IgD-negative memory B cell (primary cell): Measurements from ENCODE around the gene FHAD1. TPM values are rescaled to one million over a fixed set of nuclear protein-coding genes. Genes with fewer than 3 reads are reported as not detected.
A peak's percentile ranks its signal among the peaks of the same experiment; 100 is the strongest.

Experiments
- H3K27ac Mint-ChIP-seq, 3 donors: one replicate each; pipeline ENCODE4 v1.8.0; 2020 to 2022; ENCODE audit warnings: mild to moderate bottlenecking in 3 of 3, mixed read lengths in 3 of 3, moderate library complexity in 1 of 3
- H3K27me3 Mint-ChIP-seq: one replicate; pipeline ENCODE4 v1.8.0; 2021; ENCODE audit warnings: mixed read lengths
- H3K36me3 Mint-ChIP-seq: one replicate; pipeline ENCODE4 v1.8.0; 2020; ENCODE audit warnings: mild to moderate bottlenecking, mixed read lengths
- H3K4me1 Mint-ChIP-seq, 3 donors: one replicate each; pipeline ENCODE4 v1.8.0; 2020 to 2022; ENCODE audit warnings: mixed read lengths in 3 of 3, mild to moderate bottlenecking in 1 of 3
- H3K4me3 Mint-ChIP-seq, 4 donors: one replicate each; pipeline ENCODE4 v1.8.0; 2020 to 2022; ENCODE audit warnings: mild to moderate bottlenecking in 4 of 4, mixed read lengths in 4 of 4, moderate library complexity in 3 of 4
- H3K9me3 Mint-ChIP-seq, 3 donors: one replicate each; pipeline ENCODE4 v1.8.0; 2020 to 2021; ENCODE audit warnings: mixed read lengths in 3 of 3, mild to moderate bottlenecking in 1 of 3
- polyA plus RNA-seq: library from polyadenylated mRNA; unstranded; fragments of 300-500 nt; fragmentation: Illumina TruSeq; gene quantifications from one replicate; pipeline ENCODE4 v1.2.3, GENCODE V29; 2021

The FHAD1 gene
- polyA plus RNA-seq, 1 donor from 2014 or later: not detected

DNA sequence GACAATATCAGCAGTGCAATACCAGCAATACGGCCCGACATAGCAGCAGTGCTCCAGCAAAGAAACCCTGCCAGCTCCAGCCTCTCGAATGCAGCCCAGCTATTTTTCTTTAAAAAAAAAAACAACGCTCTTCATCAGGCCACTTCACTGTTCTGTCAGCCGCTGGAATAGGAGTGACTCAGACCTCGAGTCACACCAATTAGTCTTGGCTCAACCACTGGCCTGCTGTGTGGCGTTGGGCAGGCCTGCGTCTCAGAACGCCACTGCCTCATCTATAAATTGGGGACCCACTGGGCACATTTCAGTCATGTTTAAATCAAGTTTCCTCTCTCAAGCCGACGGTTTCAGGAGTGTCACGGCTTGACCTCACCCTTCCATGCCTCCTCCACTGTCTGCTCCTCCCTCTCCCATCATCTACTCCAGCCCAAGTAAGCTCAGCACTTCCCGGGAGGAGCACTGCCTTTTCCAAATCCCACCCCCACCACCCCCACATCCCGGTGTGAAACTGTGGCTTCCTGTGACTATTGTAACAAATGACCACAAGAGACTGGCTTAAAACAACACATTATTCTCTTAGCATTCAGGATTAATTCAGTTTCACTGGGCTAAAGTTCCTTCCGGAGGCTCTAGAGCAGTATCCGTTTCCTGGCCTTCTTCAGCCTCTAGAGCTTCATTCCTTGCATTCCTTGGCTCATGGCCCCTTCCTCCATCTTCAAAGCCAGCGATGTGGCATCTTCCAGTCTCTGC lies 90.8 kb downstream of the FHAD1 start:
- Mint-ChIP-seq H3K4me1 (peaks cover 0 to 6% (median 3%) of the 10 kb centered on the region in 3 donors), H3K9me3 (peaks cover 0 to 2% (median 0%) of the 10 kb centered on the region in 3 donors), H3K27me3 (peaks cover 12% of the 10 kb centered on the region), H3K4me3 (no peak overlapping the region), H3K36me3 (no peaks in the 10 kb centered on the region), H3K27ac (no peak overlapping the region)

- Mint-ChIP-seq H3K36me3 (no peaks in the 10 kb centered on the region), H3K27ac (no peak overlapping the region), H3K27me3 (peaks cover 21% of the 10 kb centered on the region), H3K4me1 (peaks cover 0 to 7% (median 3%) of the 10 kb centered on the region in 3 donors), H3K9me3 (peaks cover 0 to 2% (median 0%) of the 10 kb centered on the region in 3 donors), H3K4me3 (no peak overlapping the region)
Observed at GRCh38 chr1:15339570-15339969, 92.5 kb downstream of the FHAD1 start.

GRCh38 chr1:15341228-15341627 lies 94.2 kb downstream of the FHAD1 start:
- peaks cover 8 to 15% (median 10%) of the 10 kb centered on the region in 3 donors for H3K4me1 Mint-ChIP-seq
- no peak overlapping the region for H3K4me3 Mint-ChIP-seq
- no peaks in the 10 kb centered on the region for H3K36me3 Mint-ChIP-seq
- H3K27ac Mint-ChIP-seq: no peak overlapping the region
- peaks cover 0 to 2% (median 0%) of the 10 kb centered on the region in 3 donors for H3K9me3 Mint-ChIP-seq
- H3K27me3 Mint-ChIP-seq: peaks cover 35% of the 10 kb centered on the region

- Mint-ChIP-seq H3K36me3 (no peaks in the 10 kb centered on the region), H3K9me3 (peaks cover 0 to 2% (median 0%) of the 10 kb centered on the region in 3 donors), H3K4me1 (peaks cover 8 to 15% (median 10%) of the 10 kb centered on the region in 3 donors), H3K27ac (no peak overlapping the region), H3K27me3 (peaks cover 31% of the 10 kb centered on the region), H3K4me3 (no peak overlapping the region)
Observed at GRCh38 chr1:15341634-15342407, 94.8 kb downstream of the FHAD1 start.

DNA sequence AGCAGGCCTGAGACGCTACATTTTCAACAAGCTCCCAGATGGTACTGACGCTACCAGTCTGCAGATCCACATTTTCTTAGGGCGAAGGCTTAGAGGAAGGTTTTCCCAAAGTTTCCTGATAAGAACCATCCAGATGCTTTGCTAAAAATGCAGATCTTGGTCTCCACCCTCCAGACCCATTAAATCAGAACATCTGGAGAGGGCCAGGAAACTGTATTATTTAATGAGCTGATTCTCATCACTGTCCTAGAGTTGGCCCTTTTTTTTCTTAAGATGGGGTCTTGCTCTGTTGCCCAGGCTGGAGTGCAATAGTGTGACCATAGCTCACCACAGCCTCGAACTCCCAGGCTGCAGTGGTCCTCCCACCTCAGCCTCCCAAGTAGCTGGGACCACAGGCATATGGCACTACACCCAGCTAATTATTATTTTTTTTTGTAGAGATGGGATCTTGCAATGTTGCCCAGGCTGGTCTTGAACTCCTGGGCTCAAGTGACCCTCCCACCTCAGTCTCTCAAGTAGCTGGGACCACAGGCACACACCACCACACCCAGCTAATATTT lies 95.5 kb downstream of the FHAD1 start:
- Mint-ChIP-seq H3K27ac (no peak overlapping the region), H3K9me3 (peaks cover 0 to 2% (median 0%) of the 10 kb centered on the region in 3 donors), H3K36me3 (no peaks in the 10 kb centered on the region), H3K27me3 (peaks cover 31% of the 10 kb centered on the region), H3K4me1 (peaks cover 8 to 15% (median 10%) of the 10 kb centered on the region in 3 donors), H3K4me3 (no peak overlapping the region)

- H3K27me3 Mint-ChIP-seq: peaks cover 30% of the 10 kb centered on the region
Observed at GRCh38 chr1:15343099-15343498, 96.1 kb downstream of the FHAD1 start.

DNA sequence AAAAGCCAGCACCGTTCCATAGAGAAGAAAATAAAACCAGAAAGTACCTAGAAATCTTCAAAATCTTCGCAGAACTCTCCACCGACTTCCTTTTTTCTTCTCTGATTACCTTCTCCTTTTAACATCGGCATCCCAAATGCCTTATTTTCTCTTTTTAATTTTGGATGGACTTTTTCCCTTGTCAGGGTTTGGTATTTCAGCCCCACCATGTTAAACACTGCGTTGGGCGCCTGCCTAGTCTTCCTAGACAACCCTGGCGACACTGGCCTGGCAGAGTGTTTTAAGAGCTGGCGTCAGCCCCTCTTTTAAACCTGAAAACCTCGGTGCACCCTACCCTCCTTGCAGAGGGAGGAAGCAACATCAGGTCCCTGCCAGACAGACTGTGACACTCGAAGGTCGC lies 96.7 kb downstream of the FHAD1 start:
- no peak overlapping the region for H3K4me3 Mint-ChIP-seq
- peaks cover 25% of the 10 kb centered on the region for H3K27me3 Mint-ChIP-seq
- no peaks in the 10 kb centered on the region for H3K9me3 Mint-ChIP-seq
- H3K36me3 Mint-ChIP-seq: no peaks in the 10 kb centered on the region
- no peak overlapping the region for H3K27ac Mint-ChIP-seq
- peaks cover 8 to 15% (median 10%) of the 10 kb centered on the region in 3 donors for H3K4me1 Mint-ChIP-seq

More at GRCh38 chr1:15343099-15343498, 96.1 kb downstream of the FHAD1 start:
- no peak overlapping the region for H3K4me3 Mint-ChIP-seq
- no peak overlapping the region for H3K27ac Mint-ChIP-seq
- H3K36me3 Mint-ChIP-seq: no peaks in the 10 kb centered on the region
- peaks cover 8 to 15% (median 10%) of the 10 kb centered on the region in 3 donors for H3K4me1 Mint-ChIP-seq
- peaks cover 0 to 2% (median 0%) of the 10 kb centered on the region in 3 donors for H3K9me3 Mint-ChIP-seq

DNA sequence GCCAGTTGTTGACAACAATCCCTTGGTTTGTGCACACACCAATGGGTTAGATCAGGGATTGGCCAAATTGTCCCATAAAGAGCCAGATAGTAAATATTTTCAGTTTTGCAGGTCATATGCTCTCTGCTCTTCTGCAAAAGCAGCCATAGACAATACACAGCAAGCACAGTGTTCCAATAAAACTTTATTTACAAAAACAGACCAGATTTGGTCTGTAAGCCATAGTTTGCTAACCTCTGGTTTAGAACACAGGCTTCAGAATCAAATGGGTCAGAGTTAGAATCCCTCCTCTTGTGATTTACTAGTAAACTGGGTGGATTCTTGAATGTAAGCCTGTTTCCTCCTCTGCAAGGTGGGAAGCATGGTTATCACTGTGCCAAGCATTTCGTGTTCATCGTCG lies 97.4 kb downstream of the FHAD1 start:
- H3K9me3 Mint-ChIP-seq: no peaks in the 10 kb centered on the region
- H3K4me1 Mint-ChIP-seq: peaks cover 8 to 15% (median 10%) of the 10 kb centered on the region in 3 donors
- H3K4me3 Mint-ChIP-seq: no peak overlapping the region
- H3K27ac Mint-ChIP-seq: no peak overlapping the region
- H3K36me3 Mint-ChIP-seq: no peaks in the 10 kb centered on the region
- H3K27me3 Mint-ChIP-seq: peaks cover 27% of the 10 kb centered on the region

DNA sequence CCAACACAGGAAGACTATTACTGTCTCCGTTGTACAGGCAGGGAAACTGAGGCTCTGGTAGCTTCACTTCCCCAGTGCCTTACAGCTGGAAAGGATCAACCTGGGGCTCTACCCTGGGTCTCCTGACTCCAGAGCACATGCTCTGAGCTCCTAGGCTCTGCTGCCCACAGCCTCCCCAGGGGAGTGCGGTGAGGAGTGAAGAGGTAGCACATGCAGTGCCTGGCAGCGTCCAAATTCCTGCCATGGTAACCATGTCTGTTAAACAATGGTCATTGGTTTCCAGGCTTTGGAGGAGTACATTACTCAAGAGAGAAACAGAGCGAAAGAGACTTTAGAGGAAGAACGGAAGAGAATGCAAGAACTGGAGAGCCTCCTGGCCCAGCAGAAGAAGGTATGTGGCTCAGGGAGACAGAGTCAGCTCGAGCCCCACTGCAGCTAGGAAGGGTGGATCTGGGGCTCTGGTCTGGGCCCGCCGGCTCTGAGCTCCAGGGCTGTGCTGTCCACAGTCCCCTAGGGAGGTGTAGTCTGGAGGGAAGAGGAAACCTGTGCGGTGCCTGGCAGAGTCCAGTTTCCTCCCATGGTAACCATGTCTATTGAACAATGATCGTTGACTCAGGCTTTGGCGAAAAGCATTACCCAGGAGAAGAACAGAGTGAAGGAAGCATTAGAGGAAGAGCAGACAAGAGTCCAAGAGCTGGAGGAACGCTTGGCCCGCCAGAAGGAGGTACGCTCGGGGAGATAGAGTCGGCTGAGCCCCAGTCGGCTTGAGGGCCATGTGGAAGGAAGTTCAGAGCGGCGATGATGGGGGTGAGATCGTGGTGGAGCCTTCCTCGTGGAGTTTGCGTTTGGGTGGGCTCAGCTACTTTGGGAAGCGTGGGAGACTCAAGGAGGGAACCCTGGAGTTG lies 98.0 kb downstream of the FHAD1 start:
- Mint-ChIP-seq H3K4me3 (peak overlapping the region in 2 of 4 donors; percentile 15 to 63), H3K36me3 (no peaks in the 10 kb centered on the region), H3K27me3 (peaks cover 31% of the 10 kb centered on the region), H3K9me3 (no peaks in the 10 kb centered on the region), H3K4me1 (peaks cover 8 to 15% (median 10%) of the 10 kb centered on the region in 3 donors), H3K27ac (no peak overlapping the region)

GRCh38 chr1:15345705-15346345 lies 98.8 kb downstream of the FHAD1 start:
- Mint-ChIP-seq H3K4me1 (peaks cover 5 to 11% (median 10%) of the 10 kb centered on the region in 3 donors), H3K27ac (peak overlapping the region in 2 of 3 donors; percentile 36 to 69)

DNA sequence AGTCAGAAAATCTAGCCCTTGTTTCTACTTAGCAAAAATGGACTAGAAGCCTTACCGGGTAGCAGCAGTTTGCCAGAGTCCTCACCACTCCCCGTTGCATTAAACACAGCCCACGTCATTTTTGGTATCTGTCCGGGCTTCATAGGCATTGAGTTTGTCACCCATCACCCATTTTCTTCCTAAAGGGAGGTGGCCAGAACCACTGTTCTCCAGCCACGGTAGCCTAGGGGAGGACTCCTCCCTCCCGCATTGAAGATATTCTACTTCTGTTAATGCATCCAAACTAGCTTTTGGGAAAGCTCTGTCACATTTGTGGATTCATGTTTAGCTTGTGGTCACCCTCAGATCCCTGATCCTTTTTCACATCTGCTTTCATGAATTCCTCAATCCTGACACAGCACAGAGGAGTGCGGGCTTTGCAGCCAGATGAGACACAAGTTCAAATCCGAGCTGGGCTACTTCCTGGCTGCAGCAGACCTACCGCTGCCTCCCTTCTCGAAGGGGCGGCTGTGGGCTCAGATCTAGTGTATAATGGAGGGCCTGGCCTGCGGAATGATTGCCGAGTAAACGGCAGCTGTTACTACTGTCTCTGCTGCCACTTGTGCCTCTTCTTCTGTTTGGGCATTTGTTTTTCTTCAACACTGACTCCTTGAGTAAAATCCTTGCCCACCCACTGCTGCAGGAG lies 99.5 kb downstream of the FHAD1 start:
- Mint-ChIP-seq H3K27ac (peak overlapping the region in 2 of 3 donors; percentile 64 to 69), H3K27me3 (peaks cover 35% of the 10 kb centered on the region), H3K4me1 (peaks cover 6 to 11% (median 10%) of the 10 kb centered on the region in 3 donors), H3K36me3 (no peaks in the 10 kb centered on the region), H3K9me3 (no peaks in the 10 kb centered on the region), H3K4me3 (no peak overlapping the region)

More at GRCh38 chr1:15345705-15346345, 98.8 kb downstream of the FHAD1 start:
- Mint-ChIP-seq H3K36me3 (no peaks in the 10 kb centered on the region), H3K9me3 (no peaks in the 10 kb centered on the region), H3K4me3 (peak overlapping the region in 1 of 4 donors; percentile 63), H3K27me3 (peaks cover 32% of the 10 kb centered on the region)

- Mint-ChIP-seq H3K27me3 (peaks cover 37% of the 10 kb centered on the region), H3K27ac (no peak overlapping the region), H3K4me3 (no peak overlapping the region)
Observed at GRCh38 chr1:15347182-15347581, 100.2 kb downstream of the FHAD1 start.

DNA sequence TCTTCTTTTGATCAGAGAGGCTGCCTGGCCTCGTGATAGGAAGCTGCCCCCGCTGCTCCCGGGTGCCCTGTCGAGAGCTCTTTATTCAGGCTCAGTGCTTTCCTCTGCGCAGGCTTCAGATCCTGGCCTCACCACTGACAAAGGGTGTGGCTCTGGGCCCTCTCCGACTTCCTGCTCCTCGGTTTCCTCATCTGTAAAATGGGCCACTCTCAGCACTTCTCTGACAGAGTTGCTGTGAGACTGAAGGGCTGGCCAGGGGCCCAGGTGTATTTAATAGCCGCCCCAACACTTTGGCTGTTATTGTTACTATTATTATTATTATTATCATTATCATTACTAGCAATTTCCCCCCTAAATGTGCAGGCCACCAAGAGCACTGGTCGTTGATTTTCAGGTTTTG lies 101.6 kb downstream of the FHAD1 start:
- peaks cover 7 to 10% (median 10%) of the 10 kb centered on the region in 3 donors for H3K4me1 Mint-ChIP-seq
- H3K27me3 Mint-ChIP-seq: peaks cover 35% of the 10 kb centered on the region
- H3K27ac Mint-ChIP-seq: no peak overlapping the region
- no peaks in the 10 kb centered on the region for H3K9me3 Mint-ChIP-seq
- H3K36me3 Mint-ChIP-seq: no peaks in the 10 kb centered on the region
- H3K4me3 Mint-ChIP-seq: no peak overlapping the region

More at GRCh38 chr1:15347182-15347581, 100.2 kb downstream of the FHAD1 start:
- no peaks in the 10 kb centered on the region for H3K36me3 Mint-ChIP-seq
- H3K9me3 Mint-ChIP-seq: no peaks in the 10 kb centered on the region
- H3K4me1 Mint-ChIP-seq: peaks cover 7 to 10% (median 10%) of the 10 kb centered on the region in 3 donors
